ENCODE results near the gene SVOP.

The SVOP gene

GRCh38 chr12:108982621-108983219 lies 38.1 kb downstream of the SVOP start:
- no peak overlapping the region for H3K4me3 ChIP-seq (ENCODE audit: low read length)
- DNase-seq (ENCODE audit: low read depth): no peak
- no peak for TF ChIP-seq CTCF (conservative IDR thresholded peaks at IDR 0.05; ENCODE audit: low read depth, low read length)

GRCh38 chr12:108981835-108982234 lies 39.0 kb downstream of the SVOP start:
- no peak for TF ChIP-seq CTCF (conservative IDR thresholded peaks at IDR 0.05; ENCODE audit: low read depth, low read length)
- no peak for DNase-seq (ENCODE audit: low read depth)
- no peak overlapping the region for H3K4me3 ChIP-seq (ENCODE audit: low read length)

- peak; percentile 85 for DNase-seq (ENCODE audit: low read depth)
- no peak for TF ChIP-seq CTCF (conservative IDR thresholded peaks at IDR 0.05; ENCODE audit: low read depth, low read length)
Measured at GRCh38 chr12:108980831-108981618, 39.8 kb downstream of the SVOP start.

GRCh38 chr12:108977360-108977759 lies 43.5 kb downstream of the SVOP start:
- DNase-seq (ENCODE audit: low read depth): no peak
- H3K4me3 ChIP-seq (ENCODE audit: low read length): no peak overlapping the region
- no peak for TF ChIP-seq CTCF (conservative IDR thresholded peaks at IDR 0.05; ENCODE audit: low read depth, low read length)

More at GRCh38 chr12:108980831-108981618, 39.8 kb downstream of the SVOP start:
- H3K4me3 ChIP-seq (ENCODE audit: low read length): no peak overlapping the region

- no peak overlapping the region for H3K4me3 ChIP-seq (ENCODE audit: low read length)
- no peak for DNase-seq (ENCODE audit: low read depth)
- no peak for TF ChIP-seq CTCF (conservative IDR thresholded peaks at IDR 0.05; ENCODE audit: low read depth, low read length)
Measured at GRCh38 chr12:108975024-108975593, 45.8 kb downstream of the SVOP start.

GRCh38 chr12:108973629-108974152 lies 47.2 kb downstream of the SVOP start:
- no peak overlapping the region for H3K4me3 ChIP-seq (ENCODE audit: low read length)
- no peak for DNase-seq (ENCODE audit: low read depth)
- TF ChIP-seq CTCF (conservative IDR thresholded peaks at IDR 0.05; ENCODE audit: low read depth, low read length): no peak
